Panc1 (cell line): ENCODE measurements around the gene UQCRFS1. TPM values are rescaled to one million over a fixed set of nuclear protein-coding genes. Genes with fewer than 3 reads are reported as not detected.

Experiments used
- ATAC-seq: fragments of 200-7000 bp; cut with Tn5 transposase; 2 replicates; pipeline ENCODE4 v1.9.1; 2020; ENCODE audit warnings: mild to moderate bottlenecking, moderate library complexity
- BruUV-seq: library from RNA; stranded (reverse); fragments of 400-500 nt; replicated peaks from 2 replicates; lab custom pipeline; 2021; lab: Mats Ljungman, UMichigan
- CTCF ChIA-PET: fragments of 300-600 bp; sonication (Branson Sonifier 250); formaldehyde crosslinking; loops from one replicate; lab custom pipeline; 2022; ENCODE audit warnings: antibody characterized with exemption; lab: Charles Lee
- POLR2A ChIA-PET: fragments of 300-600 bp; sonication (Branson Sonifier 250); formaldehyde crosslinking; loops from one replicate; lab custom pipeline; 2022; ENCODE audit warnings: antibody characterized with exemption; lab: Charles Lee
- DNase-seq: peaks from one replicate; pipeline ENCODE4 v3.0.0-alpha.2; 2010; ENCODE audit warnings: low read depth, low spot score
- H3K27ac ChIP-seq: 2 replicates; pipeline ENCODE4 v1.5.1; 2011; ENCODE audit warnings: mild to moderate bottlenecking, low read length, inconsistent platforms
- H3K27me3 ChIP-seq: fragments of 200-500 bp; sonication (Bioruptor generic); 2 replicates; pipeline ENCODE4 v1.6.0; 2014; ENCODE audit warnings: low read length, inconsistent platforms; ENCODE audit not compliant: control insufficient read depth, insufficient read depth
- H3K36me3 ChIP-seq: fragments of 200-500 bp; sonication (Bioruptor generic); 2 replicates; pipeline ENCODE4 v1.5.1; 2014; ENCODE audit warnings: inconsistent platforms, mild to moderate bottlenecking, low read length, moderate library complexity; ENCODE audit not compliant: control insufficient read depth, insufficient read depth
- H3K4me1 ChIP-seq: 2 replicates; pipeline ENCODE4 v1.5.1; 2011; ENCODE audit warnings: inconsistent platforms, mild to moderate bottlenecking, low read length, moderate library complexity; ENCODE audit not compliant: control insufficient read depth, insufficient read depth
- H3K4me3 ChIP-seq, 2 experiments: 2 replicates each; pipeline ENCODE4 v1.5.1; 2011 to 2012; ENCODE audit warnings: low read depth in 2 of 2, low read length in 2 of 2, mild to moderate bottlenecking in 2 of 2, inconsistent platforms in 1 of 2, moderate library complexity in 1 of 2
- H3K9me3 ChIP-seq: fragments of 200-500 bp; sonication (Bioruptor generic); 2 replicates; pipeline ENCODE4 v1.5.1; 2014; ENCODE audit warnings: low read depth, mild to moderate bottlenecking, inconsistent platforms, low read length, moderate library complexity; ENCODE audit not compliant: control insufficient read depth, insufficient read depth
- CTCF ChIP-seq: fragments of 450-650 bp; IDR thresholded peaks from 2 replicates; pipeline ENCODE4 v1.5.1; 2017; ENCODE audit warnings: mild to moderate bottlenecking
- POLR2AphosphoS5 ChIP-seq: IDR thresholded peaks from 2 replicates; pipeline ENCODE4 v1.6.1; 2012; ENCODE audit warnings: mild to moderate bottlenecking, low read depth, low read length, moderate library complexity
- REST ChIP-seq, 2 experiments: IDR thresholded peaks; 2 replicates each; pipeline ENCODE4 v1.6.1; 2011 to 2012; ENCODE audit warnings: low read depth in 2 of 2, control low read depth in 1 of 2, low read length in 1 of 2, mild to moderate bottlenecking in 1 of 2, moderate library complexity in 1 of 2; ENCODE audit not compliant: insufficient read depth in 1 of 2
- SIN3A ChIP-seq: IDR thresholded peaks from 2 replicates; pipeline ENCODE4 v1.6.1; 2012; ENCODE audit warnings: low read depth, mild to moderate bottlenecking, low read length, moderate library complexity, borderline replicate concordance; ENCODE audit not compliant: insufficient read depth
- TCF7L2 ChIP-seq: IDR thresholded peaks from 2 replicates; pipeline ENCODE4 v1.6.1; 2011; ENCODE audit warnings: mild to moderate bottlenecking, low read depth, low read length, inconsistent platforms
- in situ Hi-C: cut with HindIII; loops from 2 replicates; pipeline ENCODE4 v1.10.0; 2016; ENCODE audit warnings: low sequenced_read_pairs, low pct_unique_long_range_greater_than_20kb
- intact Hi-C: fragments of 100-400 bp; cut with micrococcal nuclease; formaldehyde crosslinking; loops from one replicate; pipeline ENCODE4 v1.10.0; 2022; ENCODE audit not compliant: unreplicated experiment
- total RNA-seq: library from RNA; stranded (reverse); gene quantifications from one replicate; pipeline ENCODE4 v1.2.1, GENCODE V29; 2021; ENCODE audit not compliant: unreplicated experiment

Gene UQCRFS1
- total RNA-seq, 1 experiment from 2014 or later = 70.0 TPM

- no peak for TF ChIP-seq TCF7L2
- no peak for TF ChIP-seq CTCF
- TF ChIP-seq REST (IDR thresholded peaks at IDR 0.05; ENCODE audit: insufficient read depth in 1 of 2, low read depth in 2 of 2, low read length in 1 of 2) = no peak
- TF ChIP-seq SIN3A = no peak
- intact Hi-C loops = no loop called here
- no peak for DNase-seq
Measured at GRCh38 chr19:29176981-29177754, 35.8 kb downstream of the UQCRFS1 start.

GRCh38 chr19:29173896-29174295 lies 39.1 kb downstream of the UQCRFS1 start:
- H3K4me3 ChIP-seq = no peak overlapping the region
- intact Hi-C loops (no loop called here), in situ Hi-C loops (no loop called here)
- no peaks in the 10 kb centered on the region for H3K27me3 ChIP-seq
- no peak for TF ChIP-seq TCF7L2
- TF ChIP-seq REST (IDR thresholded peaks at IDR 0.05; ENCODE audit: insufficient read depth in 1 of 2, low read depth in 2 of 2, low read length in 1 of 2) = no peak
- no peak for TF ChIP-seq SIN3A
- no peak for TF ChIP-seq POLR2AphosphoS5
- POLR2A ChIA-PET = no interaction called here
- DNase-seq (no peak), ATAC-seq (no peak)
- H3K36me3 ChIP-seq = no peaks in the 10 kb centered on the region
- H3K4me1 ChIP-seq = no peaks in the 10 kb centered on the region
- BruUV-seq = no TSS peak
- CTCF ChIA-PET = no interaction called here
- no peaks in the 10 kb centered on the region; the same call in 1 of the 2 replicates for H3K9me3 ChIP-seq
- H3K27ac ChIP-seq = no peak overlapping the region

More at GRCh38 chr19:29176981-29177754, 35.8 kb downstream of the UQCRFS1 start:
- in situ Hi-C loops = no loop called here
- POLR2A ChIA-PET = no interaction called here
- Histone ChIP-seq H3K9me3 (no peaks in the 10 kb centered on the region; the same call in 1 of the 2 replicates), H3K36me3 (no peaks in the 10 kb centered on the region), H3K4me1 (no peaks in the 10 kb centered on the region), H3K4me3 (no peak overlapping the region), H3K27me3 (no peaks in the 10 kb centered on the region), H3K27ac (no peak overlapping the region)
- no peak for ATAC-seq
- CTCF ChIA-PET = no interaction called here
- BruUV-seq = no TSS peak
